GM12864 (cell line): ENCODE measurements around the gene IRX3.

ENCODE experiments used
- DNase-seq: peaks from one replicate; pipeline ENCODE4 v3.0.0-alpha.2; 2011; ENCODE audit warnings: low read depth
- H3K4me3 ChIP-seq: 2 replicates; pipeline ENCODE4 v1.5.1; 2011; ENCODE audit warnings: mild to moderate bottlenecking, low read depth, low read length, control low read depth
- CTCF ChIP-seq: IDR thresholded peaks from 2 replicates; pipeline ENCODE4 v1.5.1; 2011; ENCODE audit warnings: low read depth, mild to moderate bottlenecking, moderate library complexity, low read length, control low read depth, inconsistent platforms; ENCODE audit errors: missing control alignments

IRX3 gene

GRCh38 chr16:54287131-54288029 is 793 bp upstream of the IRX3 start:
- TF ChIP-seq CTCF, result no peak
- no peak for DNase-seq
- no peak overlapping the region for H3K4me3 ChIP-seq

GRCh38 chr16:54286090-54286365 is 559 bp downstream of the IRX3 start:
- no peak for TF ChIP-seq CTCF
- no peak overlapping the region for H3K4me3 ChIP-seq

GRCh38 chr16:54285414-54286089 is 1.0 kb downstream of the IRX3 start:
- no peak for TF ChIP-seq CTCF
- H3K4me3 ChIP-seq, result no peak overlapping the region
- no peak for DNase-seq

More at GRCh38 chr16:54286090-54286365, 559 bp downstream of the IRX3 start:
- no peak for DNase-seq

GRCh38 chr16:54284931-54285413 is 1.6 kb downstream of the IRX3 start:
- DNase-seq, result no peak
- H3K4me3 ChIP-seq, result no peak overlapping the region
- TF ChIP-seq CTCF, result no peak

GRCh38 chr16:54284319-54284930 is 2.2 kb downstream of the IRX3 start:
- TF ChIP-seq CTCF, result no peak
- H3K4me3 ChIP-seq, result no peak overlapping the region
- DNase-seq, result no peak

GRCh38 chr16:54283725-54284318 is 2.8 kb downstream of the IRX3 start:
- no peak for TF ChIP-seq CTCF
- no peak for DNase-seq
- H3K4me3 ChIP-seq, result no peak overlapping the region
